PC-9 (cell line): Measurements from ENCODE around the gene WASL.

ENCODE experiments used
- EZH2 ChIP-seq: fragments of 200-600 bp; sonication (generic); IDR thresholded peaks from 2 replicates; pipeline ENCODE4 v1.8.0; 2017; ENCODE audit warnings: antibody characterized with exemption, low read depth
- TF ChIP-seq, protein P1 (sequence below): fragments of 200-600 bp; sonication (generic); conservative IDR thresholded peaks from 2 replicates; pipeline ENCODE4 v1.6.1; 2017; ENCODE audit warnings: mixed run types, antibody characterized with exemption, mild to moderate bottlenecking, moderate library complexity

DNA sequence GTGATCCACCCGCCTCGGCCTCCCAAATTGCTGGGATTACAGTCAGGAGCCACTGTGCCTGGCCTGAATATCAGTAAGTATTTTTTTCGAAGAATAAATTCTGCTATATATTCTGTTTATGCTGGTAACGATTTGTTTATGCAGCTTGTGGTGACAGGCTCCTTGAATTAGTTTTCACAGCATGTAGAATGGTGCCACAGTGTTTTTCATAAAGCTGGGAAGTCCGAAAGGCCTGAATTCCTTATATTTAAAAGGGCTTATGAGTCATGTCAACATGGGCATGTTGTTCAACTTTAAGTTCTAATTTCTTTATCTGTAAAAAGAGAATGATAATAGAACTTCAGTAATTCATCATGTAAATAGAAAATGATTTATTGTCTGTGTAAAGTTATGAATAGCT, 42.2 kb upstream of the WASL start:
- TF ChIP-seq, protein P1, sequence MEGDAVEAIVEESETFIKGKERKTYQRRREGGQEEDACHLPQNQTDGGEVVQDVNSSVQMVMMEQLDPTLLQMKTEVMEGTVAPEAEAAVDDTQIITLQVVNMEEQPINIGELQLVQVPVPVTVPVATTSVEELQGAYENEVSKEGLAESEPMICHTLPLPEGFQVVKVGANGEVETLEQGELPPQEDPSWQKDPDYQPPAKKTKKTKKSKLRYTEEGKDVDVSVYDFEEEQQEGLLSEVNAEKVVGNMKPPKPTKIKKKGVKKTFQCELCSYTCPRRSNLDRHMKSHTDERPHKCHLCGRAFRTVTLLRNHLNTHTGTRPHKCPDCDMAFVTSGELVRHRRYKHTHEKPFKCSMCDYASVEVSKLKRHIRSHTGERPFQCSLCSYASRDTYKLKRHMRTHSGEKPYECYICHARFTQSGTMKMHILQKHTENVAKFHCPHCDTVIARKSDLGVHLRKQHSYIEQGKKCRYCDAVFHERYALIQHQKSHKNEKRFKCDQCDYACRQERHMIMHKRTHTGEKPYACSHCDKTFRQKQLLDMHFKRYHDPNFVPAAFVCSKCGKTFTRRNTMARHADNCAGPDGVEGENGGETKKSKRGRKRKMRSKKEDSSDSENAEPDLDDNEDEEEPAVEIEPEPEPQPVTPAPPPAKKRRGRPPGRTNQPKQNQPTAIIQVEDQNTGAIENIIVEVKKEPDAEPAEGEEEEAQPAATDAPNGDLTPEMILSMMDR: no peak
- no peak for TF ChIP-seq EZH2
